GM15510 (cell line): ENCODE data around the gene MDM2.

Experiments
- POLR2A ChIP-seq: IDR thresholded peaks from 3 replicates; pipeline ENCODE4 v1.6.1; 2011; ENCODE audit warnings: borderline replicate concordance; ENCODE audit not compliant: insufficient read length; ENCODE audit errors: extremely low read depth

MDM2 gene

DNA sequence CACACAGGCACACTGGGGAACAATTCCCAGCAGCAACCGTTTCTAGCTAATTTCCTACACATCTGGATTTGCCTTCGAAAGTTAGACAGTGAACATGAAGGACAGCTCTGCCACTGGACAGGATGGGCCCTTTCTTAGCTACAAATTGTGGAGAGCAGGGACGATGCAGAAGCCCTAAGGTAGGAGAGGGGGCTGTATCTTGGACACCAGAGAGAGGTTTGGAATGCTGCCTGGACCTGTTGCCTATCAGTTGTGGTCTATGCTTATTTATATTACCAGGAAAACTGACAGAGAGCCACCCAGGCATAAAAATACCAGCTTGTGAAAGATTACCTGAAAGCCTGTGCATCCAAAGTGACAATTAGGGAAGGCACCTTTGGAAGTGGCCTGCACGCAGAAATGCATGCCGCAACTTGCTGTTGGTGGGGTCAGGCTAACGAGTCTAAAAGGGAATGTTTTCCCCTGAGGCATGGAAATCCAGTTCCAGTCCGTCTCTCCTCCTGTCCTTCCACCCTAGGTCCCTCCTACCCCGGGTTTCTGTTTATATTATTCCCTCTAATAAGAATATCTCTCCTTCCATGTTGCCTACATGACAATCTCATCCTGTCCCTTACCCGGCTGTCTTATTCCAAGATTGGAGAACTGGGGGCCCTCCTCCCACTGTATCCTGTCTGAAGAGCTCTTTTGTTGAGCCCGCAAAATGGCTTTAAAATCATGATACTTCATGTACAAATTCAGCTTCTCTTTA is 60.2 kb downstream of the MDM2 start:
- no peak for TF ChIP-seq POLR2A

DNA sequence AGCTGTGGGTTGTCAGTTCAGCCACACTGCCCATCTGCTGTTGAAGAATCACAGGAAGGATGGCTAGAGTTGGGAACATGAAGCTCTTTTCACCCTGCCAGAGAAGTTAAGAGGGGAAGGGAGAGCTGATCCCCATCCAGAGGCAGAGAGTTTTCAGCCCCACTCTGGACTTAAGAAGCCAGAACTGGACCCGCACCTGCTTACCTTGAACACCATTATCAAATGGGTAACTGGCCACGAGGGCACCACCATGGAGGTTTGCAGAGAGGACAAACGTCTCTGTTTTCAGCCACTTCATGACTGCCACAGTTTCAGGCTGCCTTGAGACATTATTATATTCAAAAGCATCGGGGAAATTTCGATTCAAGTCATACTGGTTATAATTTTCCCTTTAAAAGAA is 62.0 kb downstream of the MDM2 start:
- TF ChIP-seq POLR2A: no peak

DNA sequence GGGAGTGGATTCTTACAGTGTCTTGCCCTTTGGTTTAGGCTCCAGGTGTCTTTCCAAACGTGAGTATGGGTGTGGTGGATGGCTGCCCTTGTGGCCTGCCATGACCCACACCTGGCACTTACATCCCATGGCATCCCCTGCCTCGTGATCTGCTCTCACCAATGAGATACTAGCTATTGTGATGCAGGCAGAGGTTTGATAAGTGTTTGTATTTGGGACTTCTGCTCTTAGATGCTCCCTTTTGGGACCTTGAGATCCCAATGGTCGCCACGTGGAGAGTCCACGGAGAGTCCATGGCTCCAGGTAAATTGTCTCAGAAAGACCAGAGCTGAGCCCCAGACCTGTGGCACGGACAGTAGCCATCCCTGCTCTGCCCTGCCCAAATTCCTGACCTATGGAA is 62.5 kb downstream of the MDM2 start:
- TF ChIP-seq POLR2A: no peak

DNA sequence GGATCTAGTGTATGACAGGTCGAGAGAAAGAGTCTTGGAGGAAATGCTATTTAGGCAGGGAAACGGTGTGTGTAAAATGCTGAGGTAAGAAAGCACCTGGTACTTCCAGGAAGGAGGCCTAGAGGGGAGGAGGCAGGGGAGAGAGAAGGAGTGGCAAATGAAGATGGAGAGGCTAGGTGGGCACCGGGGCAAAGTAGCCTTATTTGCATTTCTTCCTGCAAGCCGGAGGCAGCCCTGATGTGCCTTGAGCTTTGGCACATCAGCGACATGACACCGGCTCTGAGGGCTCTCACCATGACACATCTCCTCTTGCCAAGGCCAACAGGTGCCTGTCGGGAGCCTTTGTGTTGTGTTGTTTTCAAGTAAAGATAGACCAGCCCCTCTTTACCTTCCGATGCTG is 63.4 kb downstream of the MDM2 start:
- TF ChIP-seq POLR2A: no peak

DNA sequence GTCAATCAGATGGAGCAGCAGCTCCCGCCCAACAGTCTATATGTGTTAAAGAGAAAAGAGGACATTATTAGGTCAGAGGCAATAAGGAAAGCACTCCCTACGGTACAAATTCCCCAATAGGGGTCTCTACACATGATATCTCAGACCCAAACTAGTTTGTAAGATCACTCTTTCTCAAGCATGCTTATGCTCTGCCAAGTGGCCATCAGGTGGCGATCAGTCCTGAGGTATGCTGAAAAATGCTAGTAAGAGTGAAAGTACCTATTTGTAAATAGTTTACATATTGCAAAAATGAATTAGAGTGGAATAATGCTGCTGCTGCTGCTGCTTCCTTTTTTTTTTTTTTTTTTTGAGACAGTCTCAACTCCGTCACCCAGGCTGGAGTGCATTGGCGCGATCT is 63.9 kb downstream of the MDM2 start:
- TF ChIP-seq POLR2A: no peak

DNA sequence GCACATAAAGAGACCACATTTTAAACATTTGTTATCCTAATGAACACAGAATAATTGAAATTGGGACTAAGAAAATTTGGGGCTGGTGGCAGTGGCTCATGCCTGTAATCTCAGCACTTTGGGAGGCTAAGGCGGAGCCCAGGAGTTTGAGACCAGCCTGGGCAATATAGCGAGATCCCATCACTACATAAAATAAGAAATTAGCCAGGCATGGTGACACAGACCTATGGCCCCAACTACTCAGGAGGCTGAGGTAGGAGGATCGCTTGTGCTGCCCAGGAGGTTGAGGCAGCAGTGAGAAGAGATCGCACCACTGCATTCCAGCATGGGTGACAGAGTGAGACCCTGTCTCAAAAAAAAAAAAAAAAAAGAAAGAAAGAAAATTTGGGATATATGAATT is 65.3 kb downstream of the MDM2 start:
- TF ChIP-seq POLR2A: no peak

DNA sequence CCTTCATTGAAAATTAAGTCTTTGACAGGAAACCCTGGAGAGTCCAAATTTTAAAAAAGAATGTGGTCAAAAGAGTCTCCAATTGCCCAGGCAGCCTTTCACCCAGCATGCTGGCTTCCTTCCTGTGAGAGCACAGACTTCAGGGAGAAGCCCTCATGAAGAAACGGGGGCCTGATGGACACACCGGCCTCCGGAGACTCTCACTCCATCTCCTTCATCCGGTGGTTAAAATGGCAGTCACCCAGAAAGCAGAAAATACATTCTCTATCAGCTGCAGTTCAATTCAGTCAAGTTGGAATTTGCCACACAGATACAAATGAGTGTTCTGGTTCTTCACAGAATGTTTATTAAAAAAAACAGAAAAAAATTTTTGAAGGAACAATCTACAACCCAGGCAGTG is 68.5 kb downstream of the MDM2 start:
- TF ChIP-seq POLR2A: no peak

DNA sequence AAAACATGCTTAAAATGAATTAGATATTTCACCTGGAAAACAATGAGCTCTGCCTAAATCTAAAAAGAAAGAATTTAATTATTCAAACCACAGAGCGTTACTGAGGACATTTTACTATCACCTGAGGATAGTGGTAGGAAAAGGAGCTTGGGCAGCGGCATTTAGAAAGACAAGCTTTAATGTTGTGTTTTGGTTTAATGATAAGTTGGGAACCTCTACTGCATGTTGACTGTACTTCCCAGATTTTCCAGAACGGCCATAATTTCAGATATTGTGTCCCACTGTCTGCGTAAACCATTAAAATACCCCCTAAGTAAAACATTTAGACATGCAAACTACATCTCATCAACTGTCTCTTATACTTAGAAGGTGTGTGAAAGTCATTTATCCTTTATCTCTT is 69.6 kb downstream of the MDM2 start:
- TF ChIP-seq POLR2A: no peak

DNA sequence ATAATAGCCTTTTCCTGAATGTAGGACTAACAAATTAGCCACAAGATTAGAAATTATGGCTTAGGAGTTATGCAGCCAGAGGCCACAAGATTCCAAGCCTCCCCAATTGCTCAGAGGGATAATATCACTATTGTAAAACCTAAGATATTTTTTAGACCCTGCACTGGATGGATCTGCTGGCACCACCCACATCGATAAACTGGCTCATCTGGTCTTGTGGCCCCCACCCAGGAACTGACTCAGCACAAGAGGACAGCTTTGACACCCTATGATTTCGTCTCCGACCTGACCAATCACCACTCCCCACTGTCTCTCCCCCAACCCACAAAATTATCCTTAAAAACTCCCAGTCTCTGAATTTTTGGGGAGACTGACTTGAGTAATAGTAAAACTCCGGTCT is 70.3 kb downstream of the MDM2 start:
- no peak for TF ChIP-seq POLR2A

DNA sequence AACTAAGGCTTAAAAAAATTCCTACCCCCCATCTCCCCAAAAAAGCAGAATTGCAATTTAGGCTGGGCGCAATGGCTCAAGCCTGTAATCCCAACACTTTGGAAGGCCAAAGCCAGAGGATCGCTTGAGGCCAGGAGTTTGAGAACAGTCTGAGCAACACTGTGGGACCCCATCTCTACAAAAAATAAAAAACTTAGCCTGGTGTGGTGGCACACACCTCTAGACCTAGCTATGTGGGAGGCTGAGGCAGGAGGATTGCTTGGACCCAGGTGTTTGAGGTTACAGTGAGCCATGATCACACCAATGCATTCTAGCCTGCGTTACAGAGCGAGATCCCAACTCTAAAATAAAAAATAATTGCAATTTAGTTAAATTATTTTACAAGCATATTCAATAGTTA is 70.9 kb downstream of the MDM2 start:
- TF ChIP-seq POLR2A: no peak

DNA sequence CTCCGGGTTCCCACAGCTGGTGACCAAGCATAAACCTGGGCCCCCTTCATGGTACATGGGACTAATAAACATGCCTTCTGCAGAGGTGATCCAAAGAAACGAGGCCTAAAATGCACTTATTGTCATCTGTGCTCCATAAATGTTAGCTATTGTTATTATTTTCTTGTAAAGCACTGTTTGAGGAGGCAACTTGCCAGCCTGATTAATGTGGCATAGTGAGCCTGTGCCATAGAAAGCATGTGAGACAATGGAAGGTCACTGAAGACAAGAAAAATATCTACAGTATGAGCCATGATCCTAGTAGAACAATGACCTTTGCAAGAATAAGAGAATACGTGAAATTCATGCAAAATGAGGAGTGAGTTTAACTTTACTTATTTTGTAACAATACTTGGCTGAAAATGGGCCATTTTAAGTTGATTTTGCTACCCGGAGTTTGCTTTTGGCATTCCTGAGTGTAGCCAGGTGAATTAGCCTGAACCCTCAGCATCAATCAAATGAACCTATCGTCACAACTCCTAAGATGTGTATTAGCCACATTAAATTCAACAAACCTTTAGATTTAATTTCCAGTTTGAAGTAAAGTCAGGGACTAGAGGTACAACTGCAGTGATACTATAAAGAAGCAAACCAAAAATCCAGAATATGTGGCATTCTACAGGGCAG is 72.8 kb downstream of the MDM2 start:
- TF ChIP-seq POLR2A: no peak

DNA sequence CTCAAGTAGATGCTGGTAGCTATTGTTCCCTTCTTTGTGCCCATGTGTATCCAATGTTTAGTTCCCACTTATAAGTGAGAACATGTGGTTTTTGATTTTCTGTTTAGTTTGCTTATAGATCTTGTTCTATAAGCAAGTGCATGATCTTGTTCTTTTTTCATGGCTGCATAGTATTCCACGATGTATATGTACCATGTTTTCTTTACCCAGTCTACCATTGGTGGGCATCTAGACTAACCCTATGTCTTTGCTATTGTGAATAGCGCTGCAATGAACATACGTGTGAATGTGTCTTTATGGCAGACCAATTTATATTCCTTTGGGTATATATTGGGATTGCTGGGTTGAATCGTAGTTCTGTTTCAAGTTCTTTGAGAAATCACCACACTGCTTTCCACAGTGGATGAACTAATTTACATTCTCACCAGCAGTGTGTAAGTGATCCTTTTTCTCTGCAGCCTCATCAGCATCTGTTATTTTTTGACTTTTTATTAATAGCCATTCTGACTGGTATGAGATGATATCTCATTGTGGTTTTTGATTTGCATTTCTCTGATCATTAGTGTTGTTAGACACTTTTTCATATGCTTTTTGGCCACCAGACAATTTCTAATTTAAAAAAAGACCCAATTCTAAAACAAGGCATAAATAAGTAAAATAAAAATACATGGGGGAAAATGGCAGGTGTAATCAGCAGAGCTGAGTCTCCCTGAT is 74.4 kb downstream of the MDM2 start:
- no peak for TF ChIP-seq POLR2A

DNA sequence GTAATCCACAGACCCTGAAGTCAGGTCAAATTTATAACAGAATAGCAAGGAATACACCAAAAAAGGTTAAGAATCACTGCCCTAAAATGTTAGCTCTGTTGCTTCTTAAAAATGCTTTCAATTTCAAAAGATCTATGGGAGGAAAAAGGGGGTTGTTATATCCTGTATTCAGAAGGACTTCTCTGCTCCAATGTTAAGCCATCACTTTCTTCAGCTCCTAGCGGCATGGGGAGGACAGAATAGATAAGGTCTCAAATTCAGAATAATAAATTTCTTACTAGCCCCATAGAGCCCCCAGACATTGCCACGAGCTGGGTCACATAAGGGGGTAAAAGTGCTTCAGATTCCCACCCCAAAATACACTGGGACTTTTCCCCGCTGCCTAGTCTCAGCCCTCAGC is 75.2 kb downstream of the MDM2 start:
- TF ChIP-seq POLR2A: no peak

DNA sequence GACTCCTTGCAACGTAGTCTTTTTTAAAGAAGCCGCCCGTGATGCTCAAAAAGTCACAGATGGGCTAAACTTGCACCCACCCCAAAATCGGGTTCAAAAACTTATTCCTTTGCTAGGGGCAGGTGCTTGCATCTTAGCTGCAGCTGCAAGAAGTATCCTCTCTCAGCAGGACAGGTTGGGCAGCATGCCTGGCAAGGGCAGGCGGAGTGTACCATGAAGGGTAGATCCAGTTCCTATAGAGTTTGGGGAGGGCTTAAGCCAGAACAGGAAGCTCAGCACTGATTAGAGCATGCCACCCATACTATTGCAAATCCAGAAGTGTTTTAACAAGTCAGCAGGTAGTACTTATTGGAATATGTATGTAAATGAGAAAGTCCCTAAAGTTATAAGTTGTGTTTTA is 76.3 kb downstream of the MDM2 start:
- no peak for TF ChIP-seq POLR2A

DNA sequence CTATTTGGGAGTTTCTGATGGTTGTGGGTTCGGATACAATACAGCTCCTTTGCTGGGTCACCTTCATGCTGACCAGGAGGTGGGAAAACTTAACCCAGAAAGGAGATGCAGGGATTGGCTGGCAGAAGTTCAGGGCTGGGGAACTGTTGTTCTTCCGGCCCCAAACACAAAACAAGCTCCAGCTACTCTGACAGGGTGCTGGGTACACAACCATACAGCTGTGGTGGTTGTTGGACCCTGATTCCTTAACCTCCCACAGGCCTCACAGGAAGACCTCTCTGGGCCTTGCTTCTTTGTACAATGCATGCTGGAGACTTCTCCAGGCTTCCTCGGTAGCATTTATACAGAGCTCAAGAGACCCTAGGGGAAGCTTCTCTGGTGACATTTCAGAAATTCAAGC is 77.4 kb downstream of the MDM2 start:
- no peak for TF ChIP-seq POLR2A
